Sciatic nerve (tissue), 1 donor: ENCODE measurements around the gene PGM2. TPM values are rescaled to one million over a fixed set of nuclear protein-coding genes. Genes with fewer than 3 reads are reported as not detected.

Experiments used
- total RNA-seq: library from RNA; stranded (reverse); fragmentation: NEBNext Ultra II Directional; extraction: Animal tissue kit (Norgen Biotek cat#: 25700); gene quantifications from one replicate; pipeline ENCODE4 v1.2.1, GENCODE V29; 2021
- donor health status: DM: no; HTN: no; CAD: no.

PGM2 gene
- total RNA-seq, 1 donor from 2014 or later, result 21.5 TPM

Other genes with a start within 250 kb of the PGM2 start
- 80.6 TPM for gene RELL1, start 140.3 kb upstream of the PGM2 start, total RNA-seq
- 48.0 TPM for gene TBC1D1, start 64.4 kb downstream of the PGM2 start, total RNA-seq
- 1.1 TPM for gene PTTG2, start 133.7 kb downstream of the PGM2 start, total RNA-seq